Muscle of arm (tissue), 14 donors: ENCODE results near the gene UNC80. TPM values are rescaled to one million over a fixed set of nuclear protein-coding genes. Genes with fewer than 3 reads are reported as not detected.
"Not testable (repeated sequence)": the region's sequence is repeated elsewhere in the genome, so short reads cannot be mapped to it uniquely, and the experiment has no call there.

ENCODE experiments used
- DNase-seq: peaks from one replicate; pipeline ENCODE4 v3.0.0-alpha.2; 2013
- long read RNA-seq, 11 donors: transcript quantifications; one replicate each; lab custom pipeline, GENCODE V29; 2026
- polyA plus RNA-seq, 12 donors: library from polyadenylated mRNA; unstranded; fragments of 120-200 nt; gene quantifications; one replicate each; pipeline ENCODE4 v1.2.1, GENCODE V29; 2013; ENCODE audit not compliant: insufficient read length in 12 of 12

The UNC80 gene
- polyA plus RNA-seq, result 1 to 10 TPM in 10 of 12 donors, under 1 TPM in 1, not detected in 1; 0.97 to 4.3 (median 2.1) TPM
- long read RNA-seq, donor 1, result 0 reads
- long read RNA-seq, donor 2, result 0 reads
- long read RNA-seq, donor 3, result 0 reads
- long read RNA-seq, donor 4, result 0 reads
- long read RNA-seq, donor 5, result 0 reads
- long read RNA-seq, donor 6, result 0 reads
- long read RNA-seq, donor 7, result 0 reads
- long read RNA-seq, donor 8, result 0 reads
- long read RNA-seq, donor 9, result 0 reads
- long read RNA-seq, donor 10, result 0 reads
- long read RNA-seq, donor 11, result 0 reads

GRCh38 chr2:209771474-209772289, at the start of gene UNC80:
Gene UNC80, plus strand, starts transcription at chr2:209771832. Its CDS starts 241 bp downstream, at chr2:209772073.
- peak; percentile 78 for DNase-seq

GRCh38 chr2:209726311-209726710, 45.3 kb upstream of the UNC80 start:
- no peak for DNase-seq

DNA sequence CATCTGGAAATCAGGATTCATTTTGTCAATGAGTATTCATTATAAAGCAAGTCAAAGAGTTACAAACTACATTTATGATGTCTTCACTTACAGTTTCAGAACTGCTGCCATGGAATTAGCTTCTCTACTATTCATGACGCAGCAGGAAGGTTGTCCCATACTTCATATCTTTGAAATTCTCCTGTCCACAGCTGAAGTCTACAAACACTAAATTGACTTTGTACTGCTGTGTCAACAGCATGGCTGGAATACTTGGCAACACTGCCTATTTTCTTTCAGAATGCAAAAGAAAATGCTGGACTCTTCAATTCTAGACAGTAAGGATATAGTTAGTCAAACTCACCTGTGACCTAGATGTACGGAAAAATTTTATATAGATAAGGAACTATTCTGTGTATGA, 44.6 kb upstream of the UNC80 start:
- DNase-seq, result no peak

GRCh38 chr2:209734805-209735204, 36.8 kb upstream of the UNC80 start:
- DNase-seq, result no peak

GRCh38 chr2:209741953-209742352, 29.7 kb upstream of the UNC80 start:
- DNase-seq, result no peak

- DNase-seq, result no peak
Observed at GRCh38 chr2:209753020-209753419, 18.6 kb upstream of the UNC80 start.

DNA sequence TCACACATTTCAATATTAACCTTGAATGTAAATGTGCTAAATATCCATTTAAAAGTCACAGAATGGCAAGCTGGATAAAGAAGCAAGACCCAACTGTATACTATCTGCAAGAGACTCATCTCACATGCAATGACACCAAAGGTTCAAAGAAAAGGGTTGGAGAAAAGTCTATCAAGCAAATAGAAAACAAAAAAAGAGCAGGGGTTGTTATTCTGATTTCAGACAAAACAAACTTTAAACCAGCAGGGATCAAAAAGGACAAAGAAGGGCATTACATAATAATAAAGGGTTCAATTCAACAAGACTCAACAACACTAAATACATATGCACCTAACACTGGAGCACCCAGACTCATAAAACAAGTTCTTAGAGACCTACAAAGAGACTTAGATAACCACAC, 14.5 kb upstream of the UNC80 start:
- no peak for DNase-seq

DNA sequence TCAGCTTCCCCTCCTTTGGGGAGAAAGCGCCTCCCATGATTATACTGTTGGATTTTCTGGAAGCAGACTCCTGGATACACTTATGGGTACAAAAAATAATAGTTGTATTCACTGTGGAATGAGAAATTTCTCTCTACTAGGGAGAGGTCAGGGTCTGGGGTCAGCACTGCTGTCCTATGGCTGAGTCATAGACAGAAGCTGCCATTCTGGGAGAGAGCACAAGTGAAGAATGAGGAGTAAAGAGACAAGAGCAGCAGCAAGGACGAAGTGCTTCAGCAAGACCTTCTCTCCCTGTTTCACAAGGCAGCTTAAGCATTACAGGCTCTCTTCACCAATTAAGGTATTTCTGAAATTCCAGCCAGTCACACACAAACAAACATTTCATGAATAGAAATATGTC, 10.1 kb upstream of the UNC80 start:
- DNase-seq, result no peak

GRCh38 chr2:209762563-209762962, 9.1 kb upstream of the UNC80 start:
- DNase-seq, result no peak

DNA sequence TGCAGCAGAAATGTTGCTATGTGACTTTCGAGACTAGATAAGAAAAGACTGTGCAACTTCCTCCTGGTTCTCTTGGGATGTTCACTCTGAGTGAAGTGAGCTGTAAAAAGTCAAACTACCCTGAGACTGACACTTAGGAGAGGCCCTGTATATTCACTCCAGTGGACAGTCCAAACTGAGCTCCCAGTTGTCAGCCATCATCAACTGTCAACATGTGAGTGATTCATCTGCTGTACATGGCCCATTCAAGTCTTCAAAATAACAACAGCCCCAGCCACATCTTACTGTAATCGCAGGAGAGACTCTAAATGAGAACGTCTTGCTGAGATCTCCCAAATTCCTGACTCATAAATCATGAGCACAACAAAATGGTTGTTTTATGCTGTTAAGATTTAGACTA, 8.5 kb upstream of the UNC80 start:
- no peak for DNase-seq

DNA sequence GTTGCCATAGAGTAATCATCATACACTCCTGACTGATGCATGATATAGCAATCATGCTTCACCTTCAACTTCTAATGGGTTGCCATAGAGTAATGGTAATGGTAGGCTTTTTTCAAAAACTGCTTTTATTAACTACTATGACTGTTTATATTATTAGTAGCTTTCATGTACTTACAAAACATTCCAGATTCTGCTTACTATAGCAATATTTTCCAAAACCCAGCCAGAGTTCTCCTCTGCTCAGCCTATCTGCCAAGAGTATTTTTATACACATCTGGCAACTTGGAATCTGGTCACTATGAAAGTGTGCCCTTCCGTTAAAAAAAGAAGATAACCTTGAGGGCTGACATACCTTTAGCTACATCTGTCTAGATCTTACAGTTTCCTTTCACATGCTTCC, 5.0 kb upstream of the UNC80 start:
- DNase-seq, result no peak

DNA sequence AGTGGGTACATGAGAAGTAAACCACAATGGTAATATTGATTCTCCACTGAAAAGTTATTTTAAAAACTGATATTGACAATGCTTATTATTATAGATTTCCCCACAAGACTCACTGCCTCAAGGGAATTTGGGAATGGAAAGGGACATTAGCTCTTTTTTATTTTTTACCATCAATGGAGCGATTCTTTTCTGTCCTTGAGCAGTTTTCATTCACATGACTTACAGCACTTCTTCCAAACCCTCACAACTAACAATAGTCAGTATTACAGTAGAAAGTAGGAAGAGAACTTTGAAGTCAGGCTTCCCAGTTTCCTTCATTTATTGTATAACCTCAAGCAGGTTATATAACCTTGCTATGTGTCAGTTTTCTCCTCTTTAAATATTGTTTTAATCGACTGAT, 4.3 kb upstream of the UNC80 start:
- DNase-seq, result no peak

- DNase-seq, result no peak
Observed at GRCh38 chr2:209768557-209768956, 3.1 kb upstream of the UNC80 start.

GRCh38 chr2:209772290-209772685, 656 bp downstream of the UNC80 start:
- no peak for DNase-seq

DNA sequence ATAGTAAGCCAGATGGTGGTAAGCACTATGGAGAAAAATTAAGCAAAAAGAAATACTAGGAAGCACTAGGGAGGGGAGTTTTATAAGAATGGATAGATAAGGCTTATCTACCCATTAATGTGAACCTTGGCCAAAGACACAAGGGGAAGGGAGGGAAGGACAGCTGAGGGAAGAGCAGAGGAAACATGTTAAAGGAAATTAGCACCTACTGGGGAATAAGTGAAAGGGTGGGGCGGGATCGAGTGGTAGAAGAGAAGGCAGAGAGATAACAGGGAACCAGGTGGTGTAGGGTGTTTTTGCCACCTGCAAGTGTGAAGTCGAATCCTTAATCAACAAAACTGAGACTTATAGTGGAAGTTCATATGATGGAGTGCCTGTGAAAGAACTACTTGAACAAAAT, 1.7 kb downstream of the UNC80 start:
- no peak for DNase-seq

DNA sequence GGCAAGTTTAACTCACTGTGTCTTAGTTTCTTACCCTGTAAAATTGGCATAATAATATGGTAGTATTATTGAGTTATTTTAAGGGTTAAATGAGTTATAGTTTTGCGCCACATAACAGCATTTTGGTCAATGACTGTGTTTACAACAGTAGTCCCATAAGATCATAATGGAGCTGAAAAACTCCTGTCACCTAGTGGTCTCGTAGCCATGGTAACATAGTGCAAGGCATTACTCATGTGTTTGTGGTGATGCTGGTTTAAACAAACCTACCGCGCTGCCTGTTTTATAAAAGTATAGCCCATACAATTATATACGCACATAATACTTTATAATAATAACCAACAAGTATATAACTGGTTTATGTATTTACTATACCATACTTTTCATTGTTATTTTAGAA, 15.8 kb downstream of the UNC80 start:
- DNase-seq, result no peak

GRCh38 chr2:209788925-209789324, 17.3 kb downstream of the UNC80 start:
- DNase-seq, result no peak

DNA sequence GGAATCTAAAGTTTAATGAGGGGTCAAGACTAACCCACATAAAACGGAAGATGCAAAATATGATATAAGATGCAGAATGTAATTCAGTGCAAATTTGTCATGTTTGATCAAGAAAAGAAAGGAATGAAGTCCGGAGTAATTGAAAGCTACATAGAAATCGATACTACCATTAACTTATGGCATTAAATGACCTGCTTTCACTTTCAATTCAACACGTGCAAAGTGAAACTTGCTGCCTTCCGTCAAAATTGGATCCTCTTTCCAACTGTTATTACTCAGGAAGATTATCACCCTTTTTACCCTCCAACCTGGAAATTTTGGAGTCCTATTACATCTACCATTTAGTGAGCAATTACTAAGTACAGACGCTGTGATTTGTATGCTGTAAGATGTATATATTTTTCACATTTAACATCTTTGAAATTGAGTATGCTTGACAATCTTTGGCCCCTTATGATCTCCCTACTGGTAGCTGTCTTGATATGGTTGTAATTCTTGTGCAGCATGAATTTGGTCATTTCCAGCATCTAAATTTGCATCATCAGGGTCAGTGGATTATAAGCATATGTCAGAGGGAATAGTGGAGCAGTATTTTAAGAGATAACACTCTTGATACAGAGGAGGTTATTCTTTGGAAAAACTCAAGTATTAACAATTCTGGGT, 18.6 kb downstream of the UNC80 start:
- DNase-seq, result no peak

DNA sequence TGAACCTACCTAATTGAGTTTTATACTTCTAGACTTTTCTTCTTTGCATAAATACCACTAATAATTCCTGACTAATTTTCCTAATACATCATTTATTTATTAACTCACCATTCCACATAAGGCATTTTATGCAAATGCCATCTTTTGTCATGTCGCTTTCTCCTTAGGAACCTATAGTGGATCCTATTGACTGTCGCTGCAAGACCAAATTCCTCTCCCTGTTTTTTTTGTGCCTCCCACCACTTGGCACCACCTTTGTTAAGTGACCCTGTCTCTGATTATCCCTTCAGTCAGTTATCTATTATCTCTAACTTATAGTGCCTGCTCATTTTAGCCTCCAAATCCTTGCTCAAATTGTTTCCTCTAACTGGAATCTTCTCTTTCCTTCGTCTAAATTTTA, 19.5 kb downstream of the UNC80 start:
- no peak for DNase-seq

GRCh38 chr2:209795425-209795824, 23.8 kb downstream of the UNC80 start:
- not testable (repeated sequence) for DNase-seq

DNA sequence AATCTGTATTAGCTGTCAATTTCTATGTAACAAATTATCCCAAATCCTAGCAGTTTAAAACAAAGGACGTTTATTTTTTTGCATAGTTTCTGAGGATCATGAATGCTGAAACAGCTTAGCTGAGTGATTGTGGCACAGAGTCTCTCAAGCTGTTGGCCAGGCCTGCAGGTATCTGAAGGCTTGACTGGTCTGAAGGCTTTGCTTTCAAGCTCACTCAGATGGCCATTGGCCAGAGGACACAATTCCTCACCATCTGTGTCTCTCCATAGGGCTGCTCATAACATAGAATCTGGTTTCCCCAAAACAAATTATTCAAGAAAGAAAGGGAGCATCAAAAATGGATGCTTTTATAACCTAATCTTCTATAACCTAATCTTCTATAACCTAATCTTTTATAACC, 33.7 kb downstream of the UNC80 start:
- DNase-seq, result no peak

GRCh38 chr2:209806318-209806717, 34.7 kb downstream of the UNC80 start:
- no peak for DNase-seq

DNA sequence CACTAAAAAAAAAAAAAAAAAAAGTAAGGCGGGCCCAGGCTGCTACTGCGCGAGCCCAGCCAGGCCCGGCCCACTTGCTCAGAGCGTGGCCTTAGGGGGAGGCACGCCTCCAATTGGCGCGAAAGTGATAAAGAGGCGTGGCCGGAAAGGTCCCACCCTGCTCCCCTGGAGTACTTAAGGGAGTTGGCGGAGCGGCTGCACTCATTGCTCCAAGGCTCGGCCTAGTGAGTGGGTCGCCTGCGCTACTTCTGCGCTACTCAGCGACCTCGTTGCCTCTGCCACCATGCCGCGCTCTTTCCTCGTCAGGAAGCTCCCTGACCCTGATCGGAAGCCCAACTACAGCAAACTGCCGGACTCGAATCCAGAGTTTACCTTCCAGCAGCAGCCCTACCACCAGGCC, 36.9 kb downstream of the UNC80 start:
- DNase-seq, result no peak
